Astrocyte (in vitro differentiated cells and primary cell): ENCODE results near the gene IRX1.
A peak's percentile ranks its signal among the peaks of the same experiment; 100 is the strongest.

Experiments used
- CTCF ChIP-seq: IDR thresholded peaks from 2 replicates; pipeline ENCODE4 v1.5.1; 2011; ENCODE audit warnings: low read depth, mild to moderate bottlenecking, inconsistent platforms, low read length, moderate library complexity; ENCODE audit not compliant: insufficient read depth
- EZH2 ChIP-seq: IDR thresholded peaks from 2 replicates; pipeline ENCODE4 v1.6.1; 2012; ENCODE audit warnings: mild to moderate bottlenecking, low read length, inconsistent platforms; ENCODE audit not compliant: insufficient read depth

- no peak for TF ChIP-seq CTCF
- TF ChIP-seq EZH2 = peak; percentile 52
These were observed at the start of gene IRX1 for GRCh38 chr5:3595006-3595961.
